Activated CD8-positive, alpha-beta memory T cell treated with anti-CD3 and anti-CD28 coated beads, Interleukin-2, amount 50 U/mL, for 48 hours (primary cell): ENCODE results near the gene CNTNAP2.

Source experiments
- DNase-seq: peaks from one replicate; pipeline ENCODE4 v3.0.0-alpha.2; 2020

CNTNAP2 gene

GRCh38 chr7:148135116-148135515 lies 2018.5 kb downstream of the CNTNAP2 start:
- no peak for DNase-seq

DNA sequence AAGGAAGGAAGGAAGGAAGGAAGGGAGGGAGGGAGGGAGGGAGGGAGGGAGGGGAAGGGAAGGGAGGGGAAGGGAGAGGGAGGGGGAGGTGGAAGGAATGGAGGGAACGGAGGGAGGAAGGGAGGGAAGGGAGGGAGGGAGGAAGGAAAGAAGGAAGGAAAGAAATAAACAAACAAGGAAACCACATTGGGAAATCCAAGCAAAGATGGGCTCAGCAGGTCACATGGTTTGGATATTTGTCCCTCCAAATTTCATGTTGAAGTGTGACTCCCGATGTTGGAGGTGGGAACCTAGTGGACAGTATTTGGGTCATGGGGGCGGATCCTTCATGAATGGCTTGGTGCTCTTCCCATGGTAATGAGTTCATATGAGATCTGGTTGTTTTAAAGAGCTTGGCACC lies 2019.4 kb downstream of the CNTNAP2 start:
- no peak for DNase-seq

GRCh38 chr7:148142660-148143248 lies 2026.2 kb downstream of the CNTNAP2 start:
- DNase-seq = no peak

DNA sequence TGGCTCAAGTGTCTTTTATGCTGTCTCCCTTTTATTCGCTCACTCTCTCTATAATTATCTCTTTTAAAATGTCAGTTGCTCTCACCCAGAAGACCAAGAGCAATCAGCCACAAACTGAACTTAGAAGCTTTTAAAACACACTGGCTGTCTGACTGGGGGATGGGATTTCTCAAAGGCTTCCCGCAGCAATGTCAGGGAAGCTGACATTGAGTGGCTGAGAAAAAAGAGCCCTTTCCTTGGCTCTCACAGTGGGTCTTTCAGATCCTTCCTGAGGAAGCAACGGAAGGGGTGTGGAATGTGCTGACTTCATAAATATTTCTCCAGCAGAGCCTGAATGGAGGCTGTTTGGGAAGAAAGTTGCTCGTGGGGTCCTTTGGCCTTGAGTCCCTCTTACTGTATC lies 2028.2 kb downstream of the CNTNAP2 start:
- no peak for DNase-seq

- DNase-seq = no peak
These were observed 2029.7 kb downstream of the CNTNAP2 start for GRCh38 chr7:148146346-148146745.

DNA sequence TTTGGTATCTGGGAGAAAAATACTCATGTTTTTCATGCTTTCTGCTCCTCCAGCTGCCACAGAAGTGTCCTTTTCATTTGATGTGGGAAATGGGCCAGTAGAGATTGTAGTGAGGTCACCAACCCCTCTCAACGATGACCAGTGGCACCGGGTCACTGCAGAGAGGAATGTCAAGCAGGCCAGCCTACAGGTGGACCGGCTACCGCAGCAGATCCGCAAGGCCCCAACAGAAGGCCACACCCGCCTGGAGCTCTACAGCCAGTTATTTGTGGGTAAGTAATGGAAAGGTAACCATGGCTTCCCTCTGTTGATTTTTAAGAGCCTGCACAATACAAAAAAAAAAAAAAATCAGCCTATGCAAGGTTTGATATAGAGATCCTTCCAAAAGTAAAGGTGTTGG lies 2030.8 kb downstream of the CNTNAP2 start:
- DNase-seq = no peak

DNA sequence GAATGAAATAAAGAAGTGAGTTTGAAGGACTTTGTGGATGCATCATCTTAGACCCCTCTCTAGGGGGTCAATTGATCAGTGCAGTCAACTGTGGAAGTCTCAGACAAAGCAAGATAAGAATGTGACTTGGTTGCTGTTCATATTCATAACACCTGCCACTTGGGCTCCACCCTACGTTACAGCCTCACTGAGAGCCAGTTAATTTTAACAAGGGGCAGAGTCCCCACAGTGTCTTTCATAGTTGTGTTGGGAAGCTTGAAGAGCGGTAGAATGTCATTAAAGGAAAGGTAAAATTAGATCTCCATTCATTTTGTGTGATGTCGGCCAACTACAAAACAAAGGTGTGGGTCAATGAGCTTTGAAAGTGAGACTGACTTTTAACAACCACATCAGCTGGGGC lies 2031.9 kb downstream of the CNTNAP2 start:
- no peak for DNase-seq

- no peak for DNase-seq
These were observed 2033.1 kb downstream of the CNTNAP2 start for GRCh38 chr7:148149730-148150129.

DNA sequence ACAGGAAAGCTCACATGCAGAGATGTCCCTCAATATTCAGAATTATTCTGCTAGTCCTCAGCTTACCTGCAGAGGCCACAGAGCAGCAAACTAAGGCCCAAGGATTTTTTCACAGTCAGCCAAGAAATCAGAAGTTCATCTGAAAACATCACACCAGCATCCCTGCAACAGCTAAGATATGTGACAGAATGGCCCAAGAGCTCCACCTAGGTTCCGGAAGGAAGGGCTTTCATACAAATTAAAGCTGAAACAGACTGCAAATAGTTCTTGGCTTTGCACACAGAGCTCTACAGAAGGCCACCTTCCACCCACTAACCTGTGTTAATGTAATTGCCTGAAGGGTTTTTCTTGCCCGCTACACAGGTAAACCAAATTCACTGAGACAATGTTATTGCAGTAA lies 2035.2 kb downstream of the CNTNAP2 start:
- DNase-seq = no peak

- no peak for DNase-seq
These were observed 2037.1 kb downstream of the CNTNAP2 start for GRCh38 chr7:148153616-148154284.

- DNase-seq = no peak
These were observed 2038.4 kb downstream of the CNTNAP2 start for GRCh38 chr7:148155000-148155399.

DNA sequence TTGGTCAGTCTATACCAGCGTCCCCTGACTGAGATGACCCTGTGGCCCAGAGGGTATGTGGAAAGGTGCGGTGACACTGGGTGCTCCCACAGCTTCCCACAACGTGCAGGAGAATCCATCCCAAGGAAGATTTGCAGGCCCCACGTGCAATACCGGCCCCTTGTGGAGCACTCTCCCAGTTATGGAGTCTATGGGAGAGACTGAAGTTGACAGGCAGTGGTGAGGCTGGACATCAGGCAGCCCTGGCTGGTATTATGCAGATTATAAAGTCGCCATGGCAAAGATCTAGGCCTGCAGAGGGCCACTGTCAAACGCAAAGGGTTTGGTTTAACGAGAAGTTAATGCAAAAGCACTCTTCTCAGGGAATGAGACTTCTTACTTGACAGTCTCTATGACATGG lies 2039.2 kb downstream of the CNTNAP2 start:
- DNase-seq = no peak

DNA sequence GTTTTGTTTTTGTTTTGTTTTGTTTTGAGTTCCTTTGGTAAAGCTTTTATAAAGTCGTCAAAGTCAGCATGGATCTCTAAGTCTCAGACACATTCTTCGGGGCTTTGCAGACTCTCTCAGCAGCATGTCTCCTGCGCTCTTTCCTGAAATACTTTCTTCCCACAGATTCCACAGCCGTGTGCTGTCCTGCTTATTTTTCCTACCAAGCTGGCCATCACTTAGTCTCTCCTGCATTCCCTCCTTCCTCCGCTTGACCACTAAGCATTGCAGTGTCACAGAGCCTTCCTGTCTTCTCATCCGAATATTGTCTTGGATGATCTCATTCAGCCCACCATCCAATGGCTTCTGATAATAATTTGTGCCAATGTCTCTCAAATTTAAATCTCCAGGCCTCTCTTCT lies 2039.6 kb downstream of the CNTNAP2 start:
- no peak for DNase-seq

DNA sequence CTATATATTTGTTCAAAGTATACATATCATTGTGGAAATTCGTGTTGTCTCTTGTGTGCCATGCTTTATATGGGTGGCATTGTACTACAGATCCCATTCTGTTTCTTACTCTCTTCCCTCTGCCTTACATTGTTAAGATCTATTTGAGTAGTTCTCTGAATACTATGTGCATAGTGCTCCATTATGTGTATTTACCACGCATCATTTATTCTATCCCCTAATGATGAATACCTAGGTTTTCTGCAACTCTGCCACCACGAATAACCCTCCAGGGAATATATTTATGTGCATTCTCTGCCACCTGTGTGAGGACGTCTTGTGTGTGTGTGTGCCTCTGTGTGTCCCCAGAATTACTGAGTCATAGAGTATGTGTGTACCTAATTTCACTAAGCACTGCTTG lies 2042.7 kb downstream of the CNTNAP2 start:
- no peak for DNase-seq

DNA sequence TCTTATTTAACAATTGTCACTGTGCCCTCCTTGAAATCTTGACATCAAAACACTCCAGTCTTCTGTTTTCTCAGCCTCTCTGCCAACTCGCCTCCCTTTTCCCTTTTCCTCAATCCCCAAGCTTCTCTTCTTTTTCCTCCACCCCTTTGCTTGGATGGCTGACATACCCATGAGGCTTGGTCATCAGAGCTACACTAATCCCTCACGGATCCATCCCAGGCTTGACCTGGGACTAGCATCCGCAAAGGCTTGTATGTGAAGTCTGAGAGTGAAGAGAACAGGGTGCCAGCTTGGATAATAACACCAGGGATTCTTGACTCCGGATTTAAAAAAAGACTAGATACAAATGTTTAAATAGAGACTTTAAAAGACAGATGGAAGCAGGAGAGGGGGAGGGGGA lies 2045.2 kb downstream of the CNTNAP2 start:
- no peak for DNase-seq

- no peak for DNase-seq
These were observed 2046.2 kb downstream of the CNTNAP2 start for GRCh38 chr7:148162808-148163207.

DNA sequence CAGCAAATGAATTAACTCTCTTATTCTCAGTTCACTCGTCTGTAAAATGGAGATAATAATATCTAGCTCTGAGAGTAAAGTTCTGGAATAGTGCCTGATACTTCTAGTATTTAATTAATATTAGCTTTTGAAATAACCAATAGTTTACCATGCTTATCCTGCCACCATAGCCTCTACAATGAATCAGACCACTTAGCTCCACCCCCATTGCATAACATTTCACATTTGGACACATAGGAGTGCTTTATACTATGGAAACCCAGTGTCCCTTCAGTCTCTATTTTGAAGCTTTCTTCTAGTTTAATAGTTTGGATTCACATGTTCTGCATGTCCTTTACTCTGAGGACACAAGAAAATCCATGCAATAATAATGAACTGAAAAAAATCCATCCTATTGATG lies 2046.6 kb downstream of the CNTNAP2 start:
- DNase-seq = no peak

GRCh38 chr7:148172920-148173319 lies 2056.3 kb downstream of the CNTNAP2 start:
- DNase-seq = no peak

DNA sequence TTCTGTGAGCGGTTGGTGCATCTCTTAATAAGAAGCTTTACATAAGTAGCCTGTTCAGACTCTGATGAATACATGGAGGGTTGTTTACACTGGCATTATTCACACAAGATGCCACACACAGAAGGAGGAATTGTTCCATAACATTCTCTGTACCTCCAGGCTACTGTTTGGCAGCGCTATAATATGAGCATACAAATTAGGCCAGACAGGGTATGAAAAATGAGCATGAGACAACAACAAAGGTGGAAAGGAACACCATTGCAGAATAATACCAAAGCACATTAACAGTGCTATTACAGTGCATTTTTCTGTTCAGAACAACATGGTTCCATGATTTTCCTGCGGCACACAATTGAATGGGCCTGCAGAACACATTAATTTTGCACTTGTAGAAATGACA lies 2056.8 kb downstream of the CNTNAP2 start:
- no peak for DNase-seq

- DNase-seq = no peak
These were observed 2057.8 kb downstream of the CNTNAP2 start for GRCh38 chr7:148174376-148174775.

DNA sequence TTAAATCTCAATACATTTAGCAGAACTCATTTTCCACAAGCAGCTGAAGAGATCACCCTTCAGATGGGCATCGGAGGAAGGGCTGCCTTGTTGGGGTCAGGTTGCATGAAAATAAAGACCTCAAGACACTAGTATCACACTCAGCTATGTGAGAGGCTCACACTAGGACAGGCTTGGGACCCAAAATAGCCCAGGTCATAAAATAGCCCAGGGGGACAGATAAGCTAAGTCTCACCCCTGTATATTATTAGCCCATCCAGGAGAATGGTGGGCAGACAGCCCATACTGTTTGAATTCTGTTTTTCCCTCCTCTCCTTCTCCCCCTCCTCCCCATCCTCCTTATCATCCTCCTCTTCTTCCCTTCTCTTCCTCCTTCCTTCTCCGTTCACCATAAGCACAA lies 2058.9 kb downstream of the CNTNAP2 start:
- DNase-seq = no peak

- DNase-seq = no peak
These were observed 2061.4 kb downstream of the CNTNAP2 start for GRCh38 chr7:148177972-148178371.

- no peak for DNase-seq
These were observed 2063.5 kb downstream of the CNTNAP2 start for GRCh38 chr7:148180075-148180474.

DNA sequence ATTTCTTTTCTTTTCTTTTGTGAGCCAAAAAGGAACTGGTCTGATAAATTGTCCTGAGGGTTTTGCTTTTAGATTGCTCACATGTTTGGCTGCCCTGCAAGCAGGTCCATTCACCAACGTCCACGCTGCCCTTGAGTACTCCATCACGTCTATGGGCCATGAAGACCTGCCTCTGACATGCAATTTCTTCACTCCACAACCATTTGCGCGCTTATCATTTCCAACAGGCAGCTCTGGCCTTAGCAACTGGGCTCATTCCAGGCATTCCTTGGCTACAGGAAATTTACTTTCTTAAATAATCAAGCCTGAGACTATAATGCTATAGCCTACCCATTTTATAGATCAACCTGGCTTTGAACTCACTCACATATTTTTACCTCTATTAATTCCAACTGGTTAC lies 2065.7 kb downstream of the CNTNAP2 start:
- DNase-seq = no peak

DNA sequence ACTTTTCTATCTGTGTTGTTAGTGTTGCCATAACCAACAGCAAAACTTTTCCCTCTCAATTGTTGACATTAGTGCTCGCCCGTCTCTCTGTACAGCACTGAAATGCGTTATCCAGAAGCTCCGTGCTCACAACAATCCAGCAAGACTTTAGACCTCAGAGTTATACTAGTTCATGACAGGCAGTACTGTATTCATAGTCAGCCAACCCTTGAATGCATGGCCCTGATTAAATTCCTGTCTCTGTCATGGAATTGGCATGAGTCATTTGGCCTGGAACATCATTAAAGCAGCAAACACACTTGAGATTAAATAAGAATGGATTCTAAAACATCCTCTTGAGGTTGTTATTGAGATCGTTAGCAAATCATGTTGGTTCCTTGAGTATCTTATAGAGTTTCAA lies 2068.4 kb downstream of the CNTNAP2 start:
- no peak for DNase-seq
